Activated CD4-positive, CD25-positive, alpha-beta regulatory T cell treated with anti-CD3 and anti-CD28 coated beads, Interleukin-2, amount 50 U/mL, for 72 hours (primary cell): ENCODE data around the gene PNMA1.
"Not testable (repeated sequence)": the region's sequence is repeated elsewhere in the genome, so short reads cannot be mapped to it uniquely, and the experiment has no call there.

ENCODE experiments used
- DNase-seq: peaks from one replicate; pipeline ENCODE4 v3.0.0; 2021

The PNMA1 gene

GRCh38 chr14:73713206-73713802 is 880 bp downstream of the PNMA1 start:
- no peak for DNase-seq

GRCh38 chr14:73712540-73713180 is 1.5 kb downstream of the PNMA1 start:
- DNase-seq = peak; percentile 68

GRCh38 chr14:73712071-73712506 is 2.1 kb downstream of the PNMA1 start:
- DNase-seq = no peak

- DNase-seq = no peak
Observed at GRCh38 chr14:73710737-73711136, 3.4 kb downstream of the PNMA1 start.

- no peak for DNase-seq
Observed at GRCh38 chr14:73709904-73710469, 4.2 kb downstream of the PNMA1 start.

- not testable (repeated sequence) for DNase-seq
Observed at GRCh38 chr14:73708076-73708475, 6.1 kb downstream of the PNMA1 start.

GRCh38 chr14:73700325-73700724 is 13.9 kb downstream of the PNMA1 start:
- DNase-seq = no peak

GRCh38 chr14:73696466-73697400 is 17.5 kb downstream of the PNMA1 start:
- no peak for DNase-seq

GRCh38 chr14:73695997-73696396 is 18.2 kb downstream of the PNMA1 start:
- DNase-seq = no peak

GRCh38 chr14:73695082-73695481 is 19.1 kb downstream of the PNMA1 start:
- no peak for DNase-seq

GRCh38 chr14:73694083-73694482 is 20.1 kb downstream of the PNMA1 start:
- no peak for DNase-seq

- DNase-seq = no peak
Observed at GRCh38 chr14:73686901-73687300, 27.3 kb downstream of the PNMA1 start.

- no peak for DNase-seq
Observed at GRCh38 chr14:73685328-73685727, 28.9 kb downstream of the PNMA1 start.

GRCh38 chr14:73684627-73685026 is 29.6 kb downstream of the PNMA1 start:
- DNase-seq = no peak

- no peak for DNase-seq
Observed at GRCh38 chr14:73680821-73681220, 33.4 kb downstream of the PNMA1 start.

- no peak for DNase-seq
Observed at GRCh38 chr14:73678698-73679097, 35.5 kb downstream of the PNMA1 start.

GRCh38 chr14:73674986-73675385 is 39.2 kb downstream of the PNMA1 start:
- no peak for DNase-seq

- DNase-seq = no peak
Observed at GRCh38 chr14:73667854-73668253, 46.3 kb downstream of the PNMA1 start.

GRCh38 chr14:73666583-73666982 is 47.6 kb downstream of the PNMA1 start:
- no peak for DNase-seq

- DNase-seq = no peak
Observed at GRCh38 chr14:73665130-73665529, 49.1 kb downstream of the PNMA1 start.

GRCh38 chr14:73663548-73664212 is 50.5 kb downstream of the PNMA1 start:
- no peak for DNase-seq

- DNase-seq = no peak
Observed at GRCh38 chr14:73662487-73662943, 51.7 kb downstream of the PNMA1 start.

- no peak for DNase-seq
Observed at GRCh38 chr14:73661872-73662271, 52.3 kb downstream of the PNMA1 start.
